ENCODE results near the gene EDAR. TPM values are rescaled to one million over a fixed set of nuclear protein-coding genes. Genes with fewer than 3 reads are reported as not detected.

Gene EDAR
- total RNA-seq, 1 donor from 2014 or later = not detected

- DNase-seq (ENCODE audit: low read depth in 2 of 2) = peak; percentile 26 to 59
Measured at GRCh38 chr2:108855194-108855593, 133.8 kb downstream of the EDAR start.

GRCh38 chr2:108854484-108854883, 134.5 kb downstream of the EDAR start:
- DNase-seq (ENCODE audit: low read depth in 2 of 2) = no peak

- no peak for DNase-seq (ENCODE audit: low read depth in 2 of 2)
Measured at GRCh38 chr2:108853421-108853820, 135.6 kb downstream of the EDAR start.

GRCh38 chr2:108852375-108852774, 136.6 kb downstream of the EDAR start:
- no peak for DNase-seq (ENCODE audit: low read depth in 2 of 2)

- no peak for DNase-seq (ENCODE audit: low read depth in 2 of 2)
Measured at GRCh38 chr2:108847000-108847399, 142.0 kb downstream of the EDAR start.

GRCh38 chr2:108845923-108846322, 143.1 kb downstream of the EDAR start:
- no peak for DNase-seq (ENCODE audit: low read depth in 2 of 2)

Other genes with a start within 250 kb of the EDAR start
- 4.4 and 5.0 TPM in 2 replicates for gene CCDC138, start 202.4 kb downstream of the EDAR start, total RNA-seq
- 4.8 and 7.3 TPM in 2 replicates for gene SH3RF3, start 140.0 kb upstream of the EDAR start, total RNA-seq